ENCODE results near the gene RPS21.

DNA sequence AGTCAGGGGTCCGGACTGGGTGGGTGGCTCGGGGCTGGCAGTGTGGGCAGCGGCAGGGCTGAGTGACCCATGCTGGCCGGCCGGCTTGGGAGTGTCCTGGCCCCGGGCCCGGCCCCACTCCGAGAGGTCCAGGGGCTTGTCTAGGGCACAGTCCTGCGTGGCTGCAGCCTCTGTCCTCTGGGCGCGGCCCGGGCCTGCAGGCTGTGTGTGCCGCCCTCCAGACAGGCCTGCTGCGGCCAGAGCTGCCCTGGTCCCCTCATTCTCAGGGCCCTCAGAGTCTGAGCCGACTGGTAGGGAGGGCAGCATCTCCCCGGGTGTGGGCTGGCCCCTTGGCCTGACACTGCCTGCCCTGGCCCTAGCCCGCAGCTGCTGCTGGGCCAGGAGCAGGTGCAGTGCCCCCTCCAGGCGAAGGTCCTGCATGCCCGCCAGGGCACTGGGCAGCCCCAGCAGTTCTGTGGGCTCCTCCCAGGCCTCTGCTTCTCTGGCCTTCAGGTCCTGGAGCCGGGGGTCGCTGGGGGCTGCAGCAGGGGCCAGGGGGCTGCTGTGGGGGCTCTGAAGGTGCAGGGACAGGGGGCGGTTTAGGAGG lies 27.1 kb downstream of the RPS21 start:
- TF ChIP-seq, protein P1, sequence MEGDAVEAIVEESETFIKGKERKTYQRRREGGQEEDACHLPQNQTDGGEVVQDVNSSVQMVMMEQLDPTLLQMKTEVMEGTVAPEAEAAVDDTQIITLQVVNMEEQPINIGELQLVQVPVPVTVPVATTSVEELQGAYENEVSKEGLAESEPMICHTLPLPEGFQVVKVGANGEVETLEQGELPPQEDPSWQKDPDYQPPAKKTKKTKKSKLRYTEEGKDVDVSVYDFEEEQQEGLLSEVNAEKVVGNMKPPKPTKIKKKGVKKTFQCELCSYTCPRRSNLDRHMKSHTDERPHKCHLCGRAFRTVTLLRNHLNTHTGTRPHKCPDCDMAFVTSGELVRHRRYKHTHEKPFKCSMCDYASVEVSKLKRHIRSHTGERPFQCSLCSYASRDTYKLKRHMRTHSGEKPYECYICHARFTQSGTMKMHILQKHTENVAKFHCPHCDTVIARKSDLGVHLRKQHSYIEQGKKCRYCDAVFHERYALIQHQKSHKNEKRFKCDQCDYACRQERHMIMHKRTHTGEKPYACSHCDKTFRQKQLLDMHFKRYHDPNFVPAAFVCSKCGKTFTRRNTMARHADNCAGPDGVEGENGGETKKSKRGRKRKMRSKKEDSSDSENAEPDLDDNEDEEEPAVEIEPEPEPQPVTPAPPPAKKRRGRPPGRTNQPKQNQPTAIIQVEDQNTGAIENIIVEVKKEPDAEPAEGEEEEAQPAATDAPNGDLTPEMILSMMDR (IDR thresholded peaks at IDR 0.05): no peak
- TF ChIP-seq POLR2A (IDR thresholded peaks at IDR 0.05): no peak
